ENCODE data around the gene RTRAF.

The RTRAF gene

GRCh38 chr14:51972566-51972965 lies 16.8 kb upstream of the RTRAF start:
- no peak for DNase-seq (ENCODE audit: insufficient read length, low spot score)
- TF ChIP-seq CTCF (IDR thresholded peaks at IDR 0.05; ENCODE audit: insufficient read depth, missing control alignments) = no peak
- no peak for FAIRE-seq

- DNase-seq (ENCODE audit: insufficient read length, low spot score) (no peak), FAIRE-seq (no peak)
- no peak for TF ChIP-seq CTCF (IDR thresholded peaks at IDR 0.05; ENCODE audit: insufficient read depth, missing control alignments)
Observed at GRCh38 chr14:51977075-51977474, 12.3 kb upstream of the RTRAF start.

- DNase-seq (ENCODE audit: insufficient read length, low spot score) (no peak), FAIRE-seq (no peak)
- TF ChIP-seq CTCF (IDR thresholded peaks at IDR 0.05; ENCODE audit: insufficient read depth, missing control alignments) = no peak
Observed at GRCh38 chr14:51978681-51979085, 10.7 kb upstream of the RTRAF start.

GRCh38 chr14:51979088-51979709 lies 10.1 kb upstream of the RTRAF start:
- FAIRE-seq (peak; percentile 88), DNase-seq (ENCODE audit: insufficient read length, low spot score) (peak; percentile 33)
- peak; percentile 84 for TF ChIP-seq CTCF (IDR thresholded peaks at IDR 0.05; ENCODE audit: insufficient read depth, missing control alignments)

- no peak for FAIRE-seq
- no peak for TF ChIP-seq CTCF (IDR thresholded peaks at IDR 0.05; ENCODE audit: insufficient read depth, missing control alignments)
- no peak for DNase-seq (ENCODE audit: insufficient read length, low spot score)
Observed at GRCh38 chr14:51981218-51981854, 8.0 kb upstream of the RTRAF start.

- no peak for TF ChIP-seq CTCF (IDR thresholded peaks at IDR 0.05; ENCODE audit: insufficient read depth, missing control alignments)
- DNase-seq (ENCODE audit: insufficient read length, low spot score) (no peak), FAIRE-seq (no peak)
Observed at GRCh38 chr14:51988221-51988620, 1.1 kb upstream of the RTRAF start.

- FAIRE-seq (no peak), DNase-seq (ENCODE audit: insufficient read length, low spot score) (no peak)
- TF ChIP-seq CTCF (IDR thresholded peaks at IDR 0.05; ENCODE audit: insufficient read depth, missing control alignments) = no peak
Observed at GRCh38 chr14:51990488-51990887, 1.1 kb downstream of the RTRAF start.
